MCF 10A (cell line): ENCODE measurements around the gene SLC4A1. TPM values are rescaled to one million over a fixed set of nuclear protein-coding genes. Genes with fewer than 3 reads are reported as not detected.

Experiments used
- BruUV-seq: library from RNA; stranded (reverse); fragments of 400-500 nt; replicated peaks from 2 replicates; lab custom pipeline; 2021; lab: Mats Ljungman, UMichigan
- CTCF ChIA-PET: fragments of 300-600 bp; sonication (Branson Sonifier 250); formaldehyde crosslinking; extraction: SDS; loops from one replicate; lab custom pipeline; 2021; ENCODE audit warnings: antibody characterized with exemption, inconsistent platforms; lab: Yijun Ruan, JAX
- POLR2A ChIA-PET: fragments of 300-600, 350-650 bp; sonication (Branson Sonifier 250); formaldehyde crosslinking; extraction: SDS; loops from one replicate; lab custom pipeline; 2020; ENCODE audit warnings: antibody characterized with exemption, inconsistent platforms; lab: Yijun Ruan, JAX
- DNase-seq: peaks from one replicate; pipeline ENCODE4 v3.0.0-alpha.2; 2018; ENCODE audit not compliant: unreplicated experiment
- H3K27ac Mint-ChIP-seq: one replicate; pipeline ENCODE4 v1.8.0; 2022; ENCODE audit warnings: mild to moderate bottlenecking, low read depth, mixed read lengths; ENCODE audit not compliant: unreplicated experiment
- H3K27me3 Mint-ChIP-seq: one replicate; pipeline ENCODE4 v1.8.0; 2022; ENCODE audit warnings: mixed read lengths; ENCODE audit not compliant: insufficient read depth, unreplicated experiment
- H3K36me3 Mint-ChIP-seq: one replicate; pipeline ENCODE4 v1.8.0; 2022; ENCODE audit warnings: mild to moderate bottlenecking, moderate library complexity, mixed read lengths; ENCODE audit not compliant: insufficient read depth, unreplicated experiment
- H3K4me1 Mint-ChIP-seq: one replicate; pipeline ENCODE4 v1.8.0; 2022; ENCODE audit warnings: mixed read lengths; ENCODE audit not compliant: insufficient read depth, unreplicated experiment
- H3K4me3 Mint-ChIP-seq: one replicate; pipeline ENCODE4 v1.8.0; 2022; ENCODE audit warnings: mild to moderate bottlenecking, moderate library complexity, mixed read lengths; ENCODE audit not compliant: unreplicated experiment
- H3K9me3 Mint-ChIP-seq: one replicate; pipeline ENCODE4 v1.8.0; 2022; ENCODE audit warnings: mixed read lengths; ENCODE audit not compliant: unreplicated experiment
- CTCF ChIP-seq: fragments of 200-600 bp; IDR thresholded peaks from one replicate; pipeline ENCODE4 v1.8.0; 2022; ENCODE audit warnings: antibody characterized with exemption, mild to moderate bottlenecking; ENCODE audit not compliant: unreplicated experiment
- intact Hi-C: fragments of 100-400 bp; cut with micrococcal nuclease; formaldehyde crosslinking; loops from 2 replicates; pipeline ENCODE4 v1.14.1; 2022
- total RNA-seq: library from RNA; stranded (reverse); gene quantifications from 2 replicates; pipeline ENCODE4 v1.2.3, GENCODE V29; 2022

Gene SLC4A1
- total RNA-seq, 1 experiment from 2014 or later: not detected

DNA sequence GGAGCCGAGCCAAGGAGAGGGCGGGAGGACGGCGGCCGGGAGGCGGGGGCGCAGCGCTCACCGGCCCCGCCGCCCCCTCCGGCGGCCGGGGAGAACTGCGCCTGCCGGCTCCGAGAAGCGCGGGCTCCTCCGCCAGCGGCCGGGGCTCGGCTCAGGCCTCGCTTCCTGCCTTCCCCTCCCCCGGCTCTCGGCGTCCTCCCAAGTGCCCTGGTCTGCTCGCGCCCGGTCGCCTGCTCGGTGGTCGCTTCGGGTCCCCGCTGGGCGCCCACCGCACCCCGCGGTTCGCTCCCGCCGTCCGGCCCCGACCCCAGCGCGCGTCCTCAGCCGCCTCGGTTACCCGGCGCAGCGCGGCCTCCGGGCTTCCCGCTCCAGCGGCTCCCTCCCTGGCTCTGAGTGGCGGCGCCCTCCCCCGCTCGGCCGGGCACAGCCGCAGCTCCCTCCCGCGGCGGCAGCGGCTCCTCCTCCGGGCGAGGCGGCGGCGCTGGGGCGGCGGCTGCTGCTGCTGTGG lies 48.8 kb downstream of the SLC4A1 start:
- DNase-seq: peak; percentile 71
- Mint-ChIP-seq H3K27ac (no peak overlapping the region), H3K4me1 (peaks cover 30% of the 10 kb centered on the region), H3K27me3 (no peaks in the 10 kb centered on the region), H3K9me3 (no peaks in the 10 kb centered on the region), H3K36me3 (peaks cover 42% of the 10 kb centered on the region), H3K4me3 (peak overlapping the region; percentile 76)
- peak; percentile 41 for TF ChIP-seq CTCF
- BruUV-seq: no TSS peak
- intact Hi-C loops: no loop called here
- POLR2A ChIA-PET: interaction anchor here (0.6 to 7.4 kb wide), 12 partner anchors 15 to 830 kb away, joined by 3 to 65 read pairs (median 4); partner anchors contain the start of genes ATXN7L3, GRN, SLC25A39 and TMUB2
- CTCF ChIA-PET: interaction anchor here (0.6 to 1.7 kb wide), 4 partner anchors 9 to 126 kb away, joined by 3 read pairs; no protein-coding TSS in a partner anchor

DNA sequence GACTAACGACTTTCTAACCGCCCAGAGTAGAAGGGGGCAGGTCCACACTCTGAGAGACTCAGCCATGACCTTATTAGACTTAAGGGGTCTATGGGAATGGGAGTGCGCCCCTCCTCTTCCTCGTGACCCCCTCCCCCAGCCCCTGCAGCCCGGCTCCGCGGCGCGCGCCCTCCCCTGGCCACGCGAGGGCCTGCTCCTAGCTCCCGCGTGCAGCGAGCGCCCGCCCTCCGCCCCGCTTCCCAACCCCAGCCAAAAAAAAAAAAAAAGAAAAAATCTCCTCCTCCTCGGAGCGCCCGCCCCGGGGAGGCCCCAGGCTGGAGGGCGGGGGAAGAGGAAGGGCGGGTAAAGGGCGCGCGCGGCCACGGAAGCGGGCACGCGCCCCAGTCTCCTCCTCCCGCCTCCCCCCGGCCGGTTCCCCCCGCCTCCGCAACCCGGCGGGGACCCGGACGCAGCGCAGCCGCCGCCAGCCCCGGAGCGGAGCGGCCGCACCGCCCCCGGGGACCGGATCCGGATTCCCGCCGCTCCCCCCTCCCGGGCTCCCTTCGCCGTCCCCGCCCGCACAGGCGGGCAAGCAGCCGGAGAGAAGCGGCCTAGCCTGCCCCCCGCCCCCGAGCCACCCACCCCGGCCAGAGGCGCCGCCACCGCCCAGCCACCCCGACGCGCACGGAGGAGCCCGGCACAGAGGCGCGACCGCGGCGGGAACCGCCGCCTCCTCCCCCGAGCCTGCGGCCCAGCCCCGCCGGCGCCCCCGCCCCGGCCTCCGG lies 49.4 kb downstream of the SLC4A1 start:
- CTCF ChIA-PET: interaction anchor here (1.0 to 4.1 kb wide), 4 partner anchors 9 to 89 kb away, joined by 3 to 22 read pairs (median 3); no protein-coding TSS in a partner anchor
- POLR2A ChIA-PET: interaction anchor here (0.6 to 7.4 kb wide), 12 partner anchors 11 to 201 kb away, joined by 3 to 65 read pairs (median 6); partner anchors contain the start of genes ATXN7L3, GRN, SLC25A39 and TMUB2
- H3K36me3 Mint-ChIP-seq: peaks cover 49% of the 10 kb centered on the region
- H3K9me3 Mint-ChIP-seq: no peaks in the 10 kb centered on the region
- TF ChIP-seq CTCF: peak; percentile 67
- no TSS peak for BruUV-seq
- H3K4me3 Mint-ChIP-seq: peak overlapping the region; percentile 76
- intact Hi-C loops: loop anchor here (1.0 kb wide), 2 partner anchors 18 to 32 kb away; partner anchors contain the start of gene TMUB2
- peak; percentile 92 for DNase-seq
- no peaks in the 10 kb centered on the region for H3K27me3 Mint-ChIP-seq
- H3K27ac Mint-ChIP-seq: peak overlapping the region; percentile 87
- H3K4me1 Mint-ChIP-seq: peaks cover 26% of the 10 kb centered on the region

DNA sequence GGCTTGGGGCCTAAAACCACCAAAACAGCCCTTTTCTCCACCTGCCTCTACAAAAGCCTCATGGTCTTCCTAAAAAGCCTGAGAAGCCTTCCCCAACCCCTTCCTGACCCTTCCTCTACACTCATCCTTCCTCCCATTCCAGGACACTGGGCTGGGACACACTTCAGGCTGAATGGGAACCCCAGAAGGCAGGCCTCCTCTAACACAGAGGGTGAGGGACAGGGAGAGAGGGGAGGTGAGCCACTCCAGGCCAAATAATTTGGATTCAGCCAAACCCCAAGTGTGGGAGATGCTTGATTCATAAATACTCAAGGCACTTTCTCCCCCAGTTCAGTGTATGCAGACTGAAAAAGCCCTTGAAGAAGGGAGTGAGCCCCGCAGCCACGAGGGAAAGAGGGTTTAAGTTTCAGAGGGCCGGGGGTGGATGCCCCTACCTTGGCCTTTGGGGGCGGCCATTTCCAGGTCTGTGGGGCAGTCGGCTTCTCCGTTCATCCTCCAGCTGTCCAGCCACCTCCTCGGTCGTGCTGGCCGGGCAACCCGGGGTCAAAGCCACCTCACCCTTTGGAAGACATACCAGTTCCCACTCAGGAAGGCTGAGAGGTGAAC lies 50.1 kb downstream of the SLC4A1 start:
- H3K27me3 Mint-ChIP-seq: no peaks in the 10 kb centered on the region
- H3K4me1 Mint-ChIP-seq: peaks cover 22% of the 10 kb centered on the region
- intact Hi-C loops: loop anchor here (1.0 kb wide), 2 partner anchors 18 to 32 kb away; partner anchors contain the start of gene TMUB2
- TF ChIP-seq CTCF: no peak
- H3K9me3 Mint-ChIP-seq: no peaks in the 10 kb centered on the region
- peak overlapping the region; percentile 76 for H3K4me3 Mint-ChIP-seq
- no peak for DNase-seq
- TSS peak; percentile 21 for BruUV-seq
- CTCF ChIA-PET: interaction anchor here (1.0 to 4.1 kb wide), 4 partner anchors 12 to 113 kb away, joined by 3 to 22 read pairs (median 5); no protein-coding TSS in a partner anchor
- H3K36me3 Mint-ChIP-seq: peaks cover 52% of the 10 kb centered on the region
- H3K27ac Mint-ChIP-seq: peak overlapping the region; percentile 87
- POLR2A ChIA-PET: interaction anchor here (0.6 to 7.4 kb wide), 6 partner anchors 10 to 200 kb away, joined by 3 to 65 read pairs (median 8); partner anchors contain the start of genes ATXN7L3, GRN, SLC25A39 and TMUB2
